GM12878 (cell line): ENCODE data around the gene FAM131B. TPM values are rescaled to one million over a fixed set of nuclear protein-coding genes. Genes with fewer than 3 reads are reported as not detected.

ENCODE experiments used
- ATAC-seq: fragments of 200-7000 bp; cut with Tn5 transposase; 3 replicates; pipeline ENCODE4 v1.9.1; 2020; ENCODE audit warnings: mild to moderate bottlenecking, moderate library complexity
- BruUV-seq: library from RNA; stranded (reverse); fragments of 400-500 nt; replicated peaks from 2 replicates; lab custom pipeline; 2021; lab: Mats Ljungman, UMichigan
- CTCF ChIA-PET: fragments of 300-600 bp; sonication (Branson Sonifier 250); formaldehyde crosslinking; extraction: SDS; loops from one replicate; lab custom pipeline; 2021; ENCODE audit warnings: inconsistent platforms; lab: Yijun Ruan, JAX
- POLR2A ChIA-PET: fragments of 350-600 bp; formaldehyde crosslinking; extraction: SDS; loops from one replicate; lab custom pipeline; 2021; ENCODE audit warnings: inconsistent platforms; lab: Charles Lee
- RAD21 ChIA-PET: fragments of 300-600 bp; sonication (Branson Sonifier 250); formaldehyde crosslinking; loops from one replicate; lab custom pipeline; 2023; ENCODE audit warnings: antibody characterized with exemption; ENCODE audit not compliant: unreplicated experiment; lab: Charles Lee
- SMC1A ChIA-PET: fragments of 300-600 bp; sonication (Branson Sonifier 250); formaldehyde crosslinking; loops from one replicate; lab custom pipeline; 2023; ENCODE audit not compliant: unreplicated experiment, uncharacterized antibody; lab: Charles Lee
- DNase-seq: peaks from one replicate; pipeline ENCODE4 v3.0.0-alpha.2; 2011; ENCODE audit warnings: low read depth, low spot score
- FAIRE-seq: peaks from 3 replicates; lab custom pipeline; 2011; peaks lifted over from hg19 to GRCh38; lab: Jason Lieb, UNC
- H2AFZ ChIP-seq: 2 replicates; pipeline ENCODE4 v1.6.0; 2011; ENCODE audit warnings: low read depth, low read length, control low read depth; ENCODE audit not compliant: control insufficient read depth
- H3K27ac ChIP-seq: 2 replicates; pipeline ENCODE4 v1.5.1; 2011; ENCODE audit warnings: control low read depth; ENCODE audit not compliant: control insufficient read depth, insufficient read depth
- H3K27me3 ChIP-seq, 2 experiments: replicated peaks in 1 of 2; 2 replicates each; pipeline versions ENCODE4 v1.6.0 to v1.6.1; 2011; ENCODE audit warnings: low read length in 1 of 2; ENCODE audit not compliant: control insufficient read depth in 2 of 2, insufficient read depth in 2 of 2
- H3K36me3 ChIP-seq, 2 experiments: 2 replicates each; pipeline ENCODE4 v1.5.1; 2011; ENCODE audit warnings: low read length in 1 of 2; ENCODE audit not compliant: control insufficient read depth in 2 of 2, insufficient read depth in 2 of 2
- H3K4me1 ChIP-seq: 2 replicates; pipeline ENCODE4 v1.6.1; 2011; ENCODE audit warnings: mild to moderate bottlenecking, low read length, moderate library complexity, mixed read lengths; ENCODE audit not compliant: control insufficient read depth, insufficient read depth
- H3K4me2 ChIP-seq: 2 replicates; pipeline ENCODE4 v1.6.0; 2011; ENCODE audit warnings: control low read depth; ENCODE audit not compliant: control insufficient read depth, insufficient read depth
- H3K4me3 ChIP-seq: fragments of 200-600 bp; sonication (generic); 2 replicates; pipeline ENCODE4 v1.5.1; 2016
- H3K79me2 ChIP-seq: 2 replicates; pipeline ENCODE4 v1.6.0; 2011; ENCODE audit warnings: low read length; ENCODE audit not compliant: control insufficient read depth, insufficient read depth
- H3K9ac ChIP-seq: 2 replicates; pipeline ENCODE4 v1.8.0; 2011; ENCODE audit warnings: low read length, control low read depth, mixed read lengths; ENCODE audit not compliant: control insufficient read depth, insufficient read depth
- H3K9me3 ChIP-seq: replicated peaks from 3 replicates; pipeline ENCODE4 v1.5.1; 2011; ENCODE audit warnings: mild to moderate bottlenecking, low read length; ENCODE audit not compliant: control insufficient read depth, insufficient read depth
- H4K20me1 ChIP-seq: 2 replicates; pipeline ENCODE4 v1.6.0; 2011; ENCODE audit not compliant: control insufficient read depth, insufficient read depth
- BCL3 ChIP-seq: IDR thresholded peaks from 2 replicates; pipeline ENCODE4 v1.6.1; 2011; ENCODE audit warnings: borderline replicate concordance, low read depth, mild to moderate bottlenecking, moderate library complexity, low read length; ENCODE audit not compliant: insufficient read depth, poor library complexity, severe bottlenecking
- CREM ChIP-seq: IDR thresholded peaks from 2 replicates; pipeline ENCODE4 v1.6.1; 2014; ENCODE audit warnings: antibody characterized with exemption, low read depth
- ZBED1 ChIP-seq: IDR thresholded peaks from 2 replicates; pipeline ENCODE4 v1.6.1; 2016; ENCODE audit warnings: borderline replicate concordance
- WGBS: methylation state at CpG from one replicate; pipeline ENCODE4 v1.1.6; 2016; ENCODE audit warnings: low lambda C conversion rate; ENCODE audit not compliant: insufficient replicate concordance, insufficient coverage; ENCODE audit errors: missing lambda C conversion rate; 5-methylcytosine and 5-hydroxymethylcytosine counted together
- in situ Hi-C: fragments of 300-500 bp; cut with MboI; formaldehyde crosslinking; loops from 9 replicates; pipeline ENCODE4 v1.14.3; 2018; ENCODE audit warnings: mixed read lengths
- intact Hi-C: fragments of 100-400 bp; cut with micrococcal nuclease; formaldehyde crosslinking; loops from one replicate; pipeline ENCODE4 v1.14.2; 2022; ENCODE audit not compliant: unreplicated experiment
- polyA plus RNA-seq, 11 experiments: library from polyadenylated mRNA; depleted of rRNA in 4 of 11; unstranded in 6 of 11; stranded (reverse) in 5 of 11; fragments of >200 nt; fragmentation: Nextera tagmentation in 4 of 11; fragmentation: Illumina TruSeq in 1 of 11; extraction: Ambion mirVana in 4 of 11; extraction: Trizol in 1 of 11; gene quantifications; 1 replicate in 1 of 11; 2 replicates in 10 of 11; pipeline versions ENCODE4 v1.2.1 to v1.2.3, GENCODE V29; 2011 to 2016; ENCODE audit warnings: inconsistent platforms in 2 of 11, missing spikeins in 2 of 11, low read depth in 1 of 11
- total RNA-seq, 4 experiments: library from RNA; depleted of rRNA in 3 of 4; stranded (reverse); fragments of >200 nt in 3 of 4; fragmentation: Illumina TruSeq in 1 of 4; extraction: Trizol in 1 of 4; gene quantifications; 2 replicates each; pipeline versions ENCODE4 v1.2.1 to v1.2.3, GENCODE V29; 2013 to 2021
- TF ChIP-seq, protein P1 (sequence below): fragments of 450-650 bp; IDR thresholded peaks from 2 replicates; pipeline ENCODE4 v1.6.1; 2018; ENCODE audit warnings: mild to moderate bottlenecking, low read depth, moderate library complexity; ENCODE audit not compliant: partially characterized antibody

Gene FAM131B
- total and polyA plus RNA-seq, 10 of the 15 experiments (the other 5 are each of a cell fraction or from before 2014, with no cell fraction given) = 0.03 to 0.05 TPM; not detected in 8

DNA sequence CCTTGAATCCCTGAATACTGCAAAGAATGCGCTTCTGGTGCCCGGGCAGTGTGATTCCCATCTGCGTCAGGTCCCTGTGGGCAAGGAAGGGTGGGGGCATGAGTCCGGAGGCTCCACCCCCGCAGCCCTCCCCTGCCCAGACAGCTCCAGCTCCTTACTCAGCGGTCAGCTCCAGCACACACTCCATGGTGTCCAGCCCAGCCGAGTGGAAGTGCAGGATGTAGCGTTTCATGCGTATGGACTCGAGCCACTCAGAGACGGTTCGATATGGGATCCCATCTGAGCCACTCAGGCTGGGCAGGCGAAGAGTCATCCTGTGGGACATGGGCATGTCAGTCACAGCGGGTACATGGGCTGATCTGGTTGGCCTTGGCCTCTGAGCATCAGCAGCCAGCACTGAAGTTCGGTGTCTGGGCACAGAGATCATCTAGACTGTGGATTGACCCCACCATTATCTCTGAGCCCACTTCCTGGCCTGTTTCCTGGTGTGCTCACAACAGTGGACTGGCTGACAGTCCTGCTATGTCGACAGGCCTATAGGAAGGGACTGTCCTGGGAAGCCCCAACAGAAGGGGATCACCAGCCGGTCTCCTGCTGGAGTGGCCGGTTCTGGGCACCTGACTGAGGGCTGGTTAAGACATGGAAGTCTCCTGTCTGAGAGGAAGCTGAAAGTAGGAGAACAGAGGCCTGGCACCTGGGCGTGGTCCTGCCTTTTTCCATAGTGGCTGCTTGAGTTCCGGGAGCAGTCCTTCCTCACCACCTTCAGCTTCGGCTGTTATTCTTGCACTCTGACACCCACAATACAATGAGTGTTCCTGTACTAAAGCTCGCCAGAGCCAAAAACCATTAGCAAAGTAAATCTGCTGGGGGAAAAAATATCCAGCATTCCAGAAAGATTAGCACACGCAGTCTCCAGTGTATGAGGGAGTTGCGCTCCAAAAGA is 29.2 kb upstream of the FAM131B start:
- Histone ChIP-seq H3K9ac (no peak overlapping the region), H3K4me3 (no peak overlapping the region), H3K27ac (no peak overlapping the region), H3K4me2 (no peak overlapping the region), H3K79me2 (no peaks in the 10 kb centered on the region; the same call in 1 of the 2 replicates), H4K20me1 (no peaks in the 10 kb centered on the region; the same call in 1 of the 2 replicates), H3K36me3 (peaks cover 7 to 31% of the 10 kb centered on the region in 2 experiments; a peak in 3 of 4 replicates), H2AFZ (no peak overlapping the region), H3K4me1 (no peaks in the 10 kb centered on the region), H3K27me3 (no peaks in the 10 kb centered on the region), H3K9me3 (no peaks in the 10 kb centered on the region)
- SMC1A ChIA-PET = no interaction called here
- CTCF ChIA-PET = interaction anchor here (1.3 to 2.1 kb wide), 2 partner anchors 12 to 25 kb away, joined by 3 to 10 read pairs; no protein-coding TSS in a partner anchor
- no peak for DNase-seq
- in situ Hi-C loops (no loop called here), intact Hi-C loops (no loop called here)
- ATAC-seq = no peak
- BruUV-seq = no TSS peak
- RAD21 ChIA-PET = no interaction called here
- POLR2A ChIA-PET = interaction anchor here (0.6 to 0.8 kb wide), 2 partner anchors 11 to 17 kb away, joined by 3 read pairs; no protein-coding TSS in a partner anchor
- WGBS = 96% methylated on average over 24 of the region's 24 CpGs
- FAIRE-seq = no peak
- TF ChIP-seq BCL3 = no peak
- TF ChIP-seq, protein P1, sequence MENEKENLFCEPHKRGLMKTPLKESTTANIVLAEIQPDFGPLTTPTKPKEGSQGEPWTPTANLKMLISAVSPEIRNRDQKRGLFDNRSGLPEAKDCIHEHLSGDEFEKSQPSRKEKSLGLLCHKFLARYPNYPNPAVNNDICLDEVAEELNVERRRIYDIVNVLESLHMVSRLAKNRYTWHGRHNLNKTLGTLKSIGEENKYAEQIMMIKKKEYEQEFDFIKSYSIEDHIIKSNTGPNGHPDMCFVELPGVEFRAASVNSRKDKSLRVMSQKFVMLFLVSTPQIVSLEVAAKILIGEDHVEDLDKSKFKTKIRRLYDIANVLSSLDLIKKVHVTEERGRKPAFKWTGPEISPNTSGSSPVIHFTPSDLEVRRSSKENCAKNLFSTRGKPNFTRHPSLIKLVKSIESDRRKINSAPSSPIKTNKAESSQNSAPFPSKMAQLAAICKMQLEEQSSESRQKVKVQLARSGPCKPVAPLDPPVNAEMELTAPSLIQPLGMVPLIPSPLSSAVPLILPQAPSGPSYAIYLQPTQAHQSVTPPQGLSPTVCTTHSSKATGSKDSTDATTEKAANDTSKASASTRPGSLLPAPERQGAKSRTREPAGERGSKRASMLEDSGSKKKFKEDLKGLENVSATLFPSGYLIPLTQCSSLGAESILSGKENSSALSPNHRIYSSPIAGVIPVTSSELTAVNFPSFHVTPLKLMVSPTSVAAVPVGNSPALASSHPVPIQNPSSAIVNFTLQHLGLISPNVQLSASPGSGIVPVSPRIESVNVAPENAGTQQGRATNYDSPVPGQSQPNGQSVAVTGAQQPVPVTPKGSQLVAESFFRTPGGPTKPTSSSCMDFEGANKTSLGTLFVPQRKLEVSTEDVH = no peak
- no peak for TF ChIP-seq ZBED1
- TF ChIP-seq CREM = no peak
